ENCODE results near the gene CPE. TPM values are rescaled to one million over a fixed set of nuclear protein-coding genes. Genes with fewer than 3 reads are reported as not detected.

CPE gene
- polyA plus RNA-seq, 1 donor (not counting 4 experiments of a cell fraction or from before 2014, with no cell fraction given): 1.9 TPM

- no peaks in the 10 kb centered on the region for H3K9me3 ChIP-seq (ENCODE audit: control insufficient read depth, low read depth, low read length)
- H3K4me1 ChIP-seq (ENCODE audit: control insufficient read depth, extremely low read depth, insufficient read depth, low read length): peaks cover 7% of the 10 kb centered on the region
- FAIRE-seq (no peak), DNase-seq (ENCODE audit: low read depth, low spot score) (no peak)
- H3K36me3 ChIP-seq (ENCODE audit: control insufficient read depth in 2 of 2, extremely low read depth in 1 of 2, insufficient read depth in 2 of 2, low read length in 2 of 2): no peaks in the 10 kb centered on the region
- H4K20me1 ChIP-seq (ENCODE audit: control insufficient read depth, extremely low read depth, insufficient read depth, low read length): no peaks in the 10 kb centered on the region
- no peaks in the 10 kb centered on the region for H3K9me1 ChIP-seq (ENCODE audit: control insufficient read depth, extremely low read depth, insufficient read depth, low read length)
- H3K27me3 ChIP-seq (ENCODE audit: control insufficient read depth, extremely low read depth, insufficient read depth, low read length): no peaks in the 10 kb centered on the region
- no peak for TF ChIP-seq EZH2 (IDR thresholded peaks at IDR 0.05; ENCODE audit: low read length)
- TF ChIP-seq CTCF (optimal IDR thresholded peaks at IDR 0.05 in 1 of 3, IDR thresholded peaks at IDR 0.05 in 1 of 3, conservative IDR thresholded peaks at IDR 0.05 in 1 of 3; ENCODE audit: extremely low read depth in 1 of 3, insufficient read depth in 2 of 3, low read length in 3 of 3): no peak
- no peaks in the 10 kb centered on the region for H3K79me2 ChIP-seq (ENCODE audit: control insufficient read depth, insufficient read depth, low read length)
- no peak overlapping the region for H3K4me3 ChIP-seq (ENCODE audit: control insufficient read depth in 2 of 3, extremely low read depth in 1 of 3, insufficient read depth in 2 of 3, low read depth in 1 of 3, low read length in 3 of 3)
- no peak overlapping the region for H3K4me2 ChIP-seq (ENCODE audit: control insufficient read depth, extremely low read depth, insufficient read depth, low read depth, low read length)
- no peak overlapping the region for H2AFZ ChIP-seq (ENCODE audit: control insufficient read depth, low read length)
- dilution Hi-C loops (cut with MboI; ENCODE audit: extremely low pct_ligation_motif_present, low sequenced_read_pairs): no loop called here
- H3K27ac ChIP-seq (ENCODE audit: control insufficient read depth, insufficient read depth, low read length): no peak overlapping the region
- H3K9ac ChIP-seq (ENCODE audit: control insufficient read depth, extremely low read depth, insufficient read depth, low read length): no peak overlapping the region
Measured at GRCh38 chr4:165388756-165389155, 9.9 kb downstream of the CPE start.

DNA sequence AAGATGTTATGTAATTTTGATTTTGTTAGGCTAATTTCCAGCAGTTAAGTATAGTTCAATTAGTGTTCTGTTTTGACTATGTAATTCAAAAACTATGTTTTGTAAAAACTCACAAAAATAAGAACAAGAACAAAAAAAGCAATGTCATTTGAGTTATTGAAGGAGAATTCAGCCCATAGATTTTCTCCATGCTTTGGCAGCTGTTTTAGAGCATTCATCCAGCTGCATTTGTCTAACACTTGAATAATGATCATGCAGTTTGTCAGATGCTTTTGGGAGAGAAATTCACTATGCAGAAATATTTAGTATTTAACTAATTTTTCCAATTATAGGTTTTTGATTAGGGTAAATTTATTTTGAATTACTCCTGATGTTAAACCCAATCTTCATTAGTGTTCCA is 14.2 kb downstream of the CPE start:
- Histone ChIP-seq H4K20me1 (ENCODE audit: control insufficient read depth, extremely low read depth, insufficient read depth, low read length) (no peaks in the 10 kb centered on the region), H3K27me3 (ENCODE audit: control insufficient read depth, extremely low read depth, insufficient read depth, low read length) (no peaks in the 10 kb centered on the region), H3K4me3 (ENCODE audit: control insufficient read depth in 2 of 3, extremely low read depth in 1 of 3, insufficient read depth in 2 of 3, low read depth in 1 of 3, low read length in 3 of 3) (no peak overlapping the region), H3K36me3 (ENCODE audit: control insufficient read depth in 2 of 2, extremely low read depth in 1 of 2, insufficient read depth in 2 of 2, low read length in 2 of 2) (no peaks in the 10 kb centered on the region), H3K27ac (ENCODE audit: control insufficient read depth, insufficient read depth, low read length) (no peak overlapping the region), H3K4me2 (ENCODE audit: control insufficient read depth, extremely low read depth, insufficient read depth, low read depth, low read length) (no peak overlapping the region), H3K9me1 (ENCODE audit: control insufficient read depth, extremely low read depth, insufficient read depth, low read length) (no peaks in the 10 kb centered on the region), H3K79me2 (ENCODE audit: control insufficient read depth, insufficient read depth, low read length) (no peaks in the 10 kb centered on the region), H3K9me3 (ENCODE audit: control insufficient read depth, low read depth, low read length) (no peaks in the 10 kb centered on the region), H3K9ac (ENCODE audit: control insufficient read depth, extremely low read depth, insufficient read depth, low read length) (no peak overlapping the region), H2AFZ (ENCODE audit: control insufficient read depth, low read length) (no peak overlapping the region), H3K4me1 (ENCODE audit: control insufficient read depth, extremely low read depth, insufficient read depth, low read length) (no peaks in the 10 kb centered on the region)
- TF ChIP-seq CTCF (optimal IDR thresholded peaks at IDR 0.05 in 1 of 3, IDR thresholded peaks at IDR 0.05 in 1 of 3, conservative IDR thresholded peaks at IDR 0.05 in 1 of 3; ENCODE audit: extremely low read depth in 1 of 3, insufficient read depth in 2 of 3, low read length in 3 of 3) (no peak), EZH2 (IDR thresholded peaks at IDR 0.05; ENCODE audit: low read length) (no peak)
- DNase-seq (ENCODE audit: low read depth, low spot score): no peak
- no peak for FAIRE-seq
- dilution Hi-C loops (cut with MboI; ENCODE audit: extremely low pct_ligation_motif_present, low sequenced_read_pairs): no loop called here

Measured in keratinocyte (primary cell).